PC-3 (cell line): ENCODE data around the gene KCNH3. TPM values are rescaled to one million over a fixed set of nuclear protein-coding genes. Genes with fewer than 3 reads are reported as not detected.

Source experiments
- ATAC-seq: fragments of 200-7000 bp; cut with Tn5 transposase; 2 replicates; pipeline ENCODE4 v1.9.1; 2020; ENCODE audit warnings: mild to moderate bottlenecking, moderate library complexity
- BruUV-seq: library from RNA; stranded (reverse); fragments of 400-500 nt; replicated peaks from 2 replicates; lab custom pipeline; 2021; lab: Mats Ljungman, UMichigan
- CTCF ChIA-PET: fragments of 300-600 bp; sonication (Branson Sonifier 250); formaldehyde crosslinking; loops from one replicate; lab custom pipeline; 2022; ENCODE audit warnings: antibody characterized with exemption; lab: Charles Lee
- POLR2A ChIA-PET: fragments of 300-600 bp; sonication (Branson Sonifier 250); formaldehyde crosslinking; loops from one replicate; lab custom pipeline; 2022; ENCODE audit warnings: antibody characterized with exemption; ENCODE audit not compliant: unreplicated experiment; lab: Charles Lee
- DNase-seq: peaks from one replicate; pipeline ENCODE4 v3.0.0-alpha.2; 2015
- H2AFZ ChIP-seq: fragments of 300-600 bp; sonication (generic); 2 replicates; pipeline ENCODE4 v1.6.0; 2016; ENCODE audit warnings: antibody characterized with exemption, low read length
- H3F3A ChIP-seq: fragments of 300-600 bp; sonication (generic); one replicate; pipeline ENCODE4 v1.6.0; 2017; ENCODE audit warnings: antibody characterized with exemption, low read length, control low read depth, mild to moderate bottlenecking; ENCODE audit not compliant: unreplicated experiment
- H3K27ac ChIP-seq: fragments of 300-600 bp; sonication (generic); 2 replicates; pipeline ENCODE4 v1.5.1; 2016; ENCODE audit warnings: mild to moderate bottlenecking, low read length
- H3K27me3 ChIP-seq: fragments of 300-600 bp; sonication (generic); 2 replicates; pipeline ENCODE4 v1.6.1; 2016; ENCODE audit warnings: low read length, mixed read lengths
- H3K36me3 ChIP-seq: fragments of 300-600 bp; sonication (generic); 2 replicates; pipeline ENCODE4 v1.6.1; 2016; ENCODE audit warnings: low read depth, mixed run types, low read length, mixed read lengths
- H3K4me1 ChIP-seq: fragments of 300-600 bp; sonication (generic); 2 replicates; pipeline ENCODE4 v1.5.1; 2016; ENCODE audit warnings: low read length; ENCODE audit not compliant: insufficient read depth
- H3K4me2 ChIP-seq: fragments of 300-600 bp; sonication (generic); 2 replicates; pipeline ENCODE4 v1.6.0; 2016; ENCODE audit warnings: low read length
- H3K4me3 ChIP-seq: fragments of 300-600 bp; sonication (generic); 2 replicates; pipeline ENCODE4 v1.5.1; 2016; ENCODE audit warnings: mild to moderate bottlenecking, low read length, mixed read lengths
- H3K79me2 ChIP-seq: fragments of 300-600 bp; sonication (generic); 2 replicates; pipeline ENCODE4 v1.6.1; 2017; ENCODE audit warnings: low read length, mixed read lengths
- H3K9ac ChIP-seq: fragments of 300-600 bp; sonication (generic); 2 replicates; pipeline ENCODE4 v1.6.0; 2016; ENCODE audit warnings: mild to moderate bottlenecking, low read length
- H3K9me2 ChIP-seq: fragments of 300-600 bp; sonication (generic); replicated peaks from 2 replicates; pipeline ENCODE4 v1.6.1; 2016; ENCODE audit warnings: mixed run types, low read length, mixed read lengths
- H3K9me3 ChIP-seq: fragments of 300-600 bp; sonication (generic); 2 replicates; pipeline ENCODE4 v1.6.1; 2016; ENCODE audit warnings: low read length, mixed read lengths
- H4K20me1 ChIP-seq: fragments of 300-600 bp; sonication (generic); 2 replicates; pipeline ENCODE4 v1.6.1; 2016; ENCODE audit warnings: low read length, mixed read lengths
- EZH2 ChIP-seq: fragments of 300-600 bp; sonication (generic); IDR thresholded peaks from one replicate; pipeline ENCODE4 v1.6.1; 2017; ENCODE audit warnings: antibody characterized with exemption, mild to moderate bottlenecking, low read length; ENCODE audit not compliant: unreplicated experiment
- EZH2phosphoT487 ChIP-seq: fragments of 300-600 bp; sonication (generic); IDR thresholded peaks from 2 replicates; pipeline ENCODE4 v1.6.1; 2018; ENCODE audit warnings: mild to moderate bottlenecking, antibody characterized with exemption, low read length, borderline replicate concordance
- intact Hi-C: fragments of 100-400 bp; cut with micrococcal nuclease; formaldehyde crosslinking; loops from 2 replicates; pipeline ENCODE4 v1.9.0; 2023
- total RNA-seq: library from RNA; depleted of rRNA; stranded (reverse); fragments of >200 nt; gene quantifications from 2 replicates; pipeline ENCODE4 v1.2.3, GENCODE V29; 2014
- TF ChIP-seq, protein P1 (sequence below): fragments of 300-600 bp; sonication (generic); conservative IDR thresholded peaks from 2 replicates; pipeline ENCODE4 v1.5.1; 2017; ENCODE audit warnings: antibody characterized with exemption, low read depth, mild to moderate bottlenecking, low read length

KCNH3 gene
- total RNA-seq, 1 experiment from 2014 or later: 0.07 TPM

DNA sequence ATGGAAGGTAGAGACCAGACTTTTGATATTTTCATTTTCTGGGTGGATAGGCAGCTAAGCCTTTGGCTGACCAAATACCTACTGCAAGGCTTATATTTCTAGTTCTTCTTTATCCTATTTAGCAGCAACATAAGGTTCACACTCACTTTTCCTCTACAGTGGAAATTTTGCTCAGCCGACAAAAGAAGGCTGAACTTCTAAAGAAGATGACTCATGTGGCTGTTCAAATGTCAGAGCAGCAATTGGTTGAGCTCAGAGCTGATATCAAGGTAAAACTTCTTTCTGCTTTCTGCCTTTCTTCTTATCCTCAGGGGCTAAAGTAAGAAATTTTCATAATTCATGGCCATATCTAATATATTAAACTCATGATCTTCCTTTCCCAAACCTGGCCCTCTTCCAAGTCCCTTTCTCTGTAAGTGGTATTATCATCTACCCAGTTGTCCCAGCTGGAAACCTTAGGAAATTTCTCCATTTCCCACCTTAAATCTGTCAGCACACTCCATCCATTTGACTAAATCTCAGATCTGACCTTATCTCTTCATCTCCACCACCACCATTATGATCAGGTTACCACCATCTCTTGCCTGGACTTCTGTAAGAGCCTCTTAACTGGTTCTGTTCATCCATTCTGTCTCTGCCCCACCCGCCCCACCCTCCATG lies 19.8 kb upstream of the KCNH3 start:
- Histone ChIP-seq H3K9me2 (no peaks in the 10 kb centered on the region), H3K9ac (no peak overlapping the region), H3K36me3 (no peaks in the 10 kb centered on the region), H3K9me3 (no peaks in the 10 kb centered on the region), H3K27ac (no peak overlapping the region), H3K4me1 (peaks cover 14% of the 10 kb centered on the region), H3K27me3 (no peaks in the 10 kb centered on the region), H4K20me1 (no peaks in the 10 kb centered on the region), H3K79me2 (no peaks in the 10 kb centered on the region), H2AFZ (no peak overlapping the region), H3K4me3 (no peak overlapping the region), H3K4me2 (no peak overlapping the region), H3F3A (peaks cover 3% of the 10 kb centered on the region)
- peak; percentile 23 for DNase-seq
- no TSS peak for BruUV-seq
- ChIA-PET POLR2A (interaction anchor here (0.7 kb wide), 1 partner anchor 168 kb away, joined by 3 read pairs; no protein-coding TSS in a partner anchor), CTCF (interaction anchor here (0.6 kb wide), 3 partner anchors 61 to 188 kb away, joined by 3 to 4 read pairs (median 3); no protein-coding TSS in a partner anchor)
- intact Hi-C loops: loop anchor here (10.0 kb wide), 1 partner anchor 234 kb away; no protein-coding TSS in a partner anchor
- no peak for ATAC-seq
- TF ChIP-seq EZH2phosphoT487 (no peak), EZH2 (no peak)
- TF ChIP-seq, protein P1, sequence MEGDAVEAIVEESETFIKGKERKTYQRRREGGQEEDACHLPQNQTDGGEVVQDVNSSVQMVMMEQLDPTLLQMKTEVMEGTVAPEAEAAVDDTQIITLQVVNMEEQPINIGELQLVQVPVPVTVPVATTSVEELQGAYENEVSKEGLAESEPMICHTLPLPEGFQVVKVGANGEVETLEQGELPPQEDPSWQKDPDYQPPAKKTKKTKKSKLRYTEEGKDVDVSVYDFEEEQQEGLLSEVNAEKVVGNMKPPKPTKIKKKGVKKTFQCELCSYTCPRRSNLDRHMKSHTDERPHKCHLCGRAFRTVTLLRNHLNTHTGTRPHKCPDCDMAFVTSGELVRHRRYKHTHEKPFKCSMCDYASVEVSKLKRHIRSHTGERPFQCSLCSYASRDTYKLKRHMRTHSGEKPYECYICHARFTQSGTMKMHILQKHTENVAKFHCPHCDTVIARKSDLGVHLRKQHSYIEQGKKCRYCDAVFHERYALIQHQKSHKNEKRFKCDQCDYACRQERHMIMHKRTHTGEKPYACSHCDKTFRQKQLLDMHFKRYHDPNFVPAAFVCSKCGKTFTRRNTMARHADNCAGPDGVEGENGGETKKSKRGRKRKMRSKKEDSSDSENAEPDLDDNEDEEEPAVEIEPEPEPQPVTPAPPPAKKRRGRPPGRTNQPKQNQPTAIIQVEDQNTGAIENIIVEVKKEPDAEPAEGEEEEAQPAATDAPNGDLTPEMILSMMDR: no peak

GRCh38 chr12:49519574-49519936 lies 19.3 kb upstream of the KCNH3 start:
- BruUV-seq: no TSS peak
- no peak for TF ChIP-seq EZH2
- TF ChIP-seq EZH2phosphoT487: no peak
- TF ChIP-seq, protein P1: no peak
- ChIA-PET CTCF (interaction anchor here (0.6 kb wide), 2 partner anchors 161 to 188 kb away, joined by 3 to 4 read pairs; no protein-coding TSS in a partner anchor), POLR2A (interaction anchor here (0.7 kb wide), 1 partner anchor 168 kb away, joined by 3 read pairs; no protein-coding TSS in a partner anchor)
- Histone ChIP-seq H4K20me1 (no peaks in the 10 kb centered on the region), H3K4me1 (peaks cover 14% of the 10 kb centered on the region), H3K27me3 (no peaks in the 10 kb centered on the region), H3K9me2 (no peaks in the 10 kb centered on the region), H3K9me3 (no peaks in the 10 kb centered on the region), H3K4me3 (no peak overlapping the region), H3K36me3 (no peaks in the 10 kb centered on the region), H3K9ac (no peak overlapping the region), H3K79me2 (no peaks in the 10 kb centered on the region), H3K4me2 (no peak overlapping the region), H2AFZ (no peak overlapping the region), H3F3A (peaks cover 3% of the 10 kb centered on the region), H3K27ac (no peak overlapping the region)
- ATAC-seq (no peak), DNase-seq (no peak)
- intact Hi-C loops: loop anchor here (10.0 kb wide), 1 partner anchor 235 kb away; no protein-coding TSS in a partner anchor

DNA sequence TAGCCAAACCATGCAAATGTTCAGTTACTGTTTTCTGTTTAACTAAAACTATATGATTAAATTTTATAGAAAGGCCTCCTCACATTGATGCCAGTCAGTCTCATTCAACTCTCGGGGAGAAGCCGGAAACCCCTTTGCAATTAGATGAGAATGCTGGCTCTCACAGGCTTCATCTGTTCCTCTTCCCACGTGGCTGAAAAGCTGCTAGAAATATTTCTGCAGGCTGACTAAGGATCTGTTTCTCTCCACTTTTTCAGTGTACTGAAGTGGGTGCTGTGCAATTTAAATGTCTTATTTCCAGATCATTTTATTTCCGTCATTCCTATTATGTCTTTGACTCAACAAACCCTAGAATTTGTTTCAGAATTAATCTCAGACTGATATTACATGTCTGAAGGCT lies 17.4 kb upstream of the KCNH3 start:
- POLR2A ChIA-PET: no interaction called here
- Histone ChIP-seq H3K27me3 (no peaks in the 10 kb centered on the region), H4K20me1 (no peaks in the 10 kb centered on the region), H2AFZ (no peak overlapping the region), H3K36me3 (peaks cover 12% of the 10 kb centered on the region; the same call in 1 of the 2 replicates), H3K9me3 (no peaks in the 10 kb centered on the region), H3K4me3 (no peak overlapping the region), H3K79me2 (no peaks in the 10 kb centered on the region), H3K27ac (no peak overlapping the region), H3K4me1 (0 out of 2 replicates have a peak, but pooled peaks cover 7% of the 10 kb centered on the region), H3K4me2 (no peak overlapping the region), H3K9ac (no peak overlapping the region), H3F3A (no peaks in the 10 kb centered on the region), H3K9me2 (no peaks in the 10 kb centered on the region)
- intact Hi-C loops: no loop called here
- no TSS peak for BruUV-seq
- CTCF ChIA-PET: no interaction called here
- no peak for TF ChIP-seq EZH2phosphoT487
- DNase-seq (no peak), ATAC-seq (no peak)
